ENCODE measurements around the gene HAND2.

Gene HAND2

DNA sequence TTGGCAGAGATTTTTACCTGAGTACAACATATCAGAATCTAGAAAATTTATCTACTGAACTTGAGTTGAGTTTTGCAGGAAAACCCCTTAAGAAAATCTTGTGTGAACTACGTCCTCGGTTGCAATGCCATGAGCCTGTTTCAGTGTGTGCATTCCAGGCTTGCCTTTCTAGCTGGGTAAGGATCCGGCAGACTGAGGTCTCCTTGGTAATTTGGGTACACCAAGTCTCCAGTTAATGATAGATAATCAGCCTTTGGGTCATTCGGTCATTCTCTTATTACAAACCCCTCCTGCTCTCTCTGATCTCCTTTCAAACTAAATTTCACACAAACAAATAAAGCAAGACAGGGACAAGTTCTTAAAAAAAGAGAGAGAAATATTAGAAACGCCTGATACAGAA is 5.9 kb upstream of the HAND2 start:
- DNase-seq = no peak

GRCh38 chr4:173535165-173535902 is 5.3 kb upstream of the HAND2 start:
- no peak for DNase-seq

DNA sequence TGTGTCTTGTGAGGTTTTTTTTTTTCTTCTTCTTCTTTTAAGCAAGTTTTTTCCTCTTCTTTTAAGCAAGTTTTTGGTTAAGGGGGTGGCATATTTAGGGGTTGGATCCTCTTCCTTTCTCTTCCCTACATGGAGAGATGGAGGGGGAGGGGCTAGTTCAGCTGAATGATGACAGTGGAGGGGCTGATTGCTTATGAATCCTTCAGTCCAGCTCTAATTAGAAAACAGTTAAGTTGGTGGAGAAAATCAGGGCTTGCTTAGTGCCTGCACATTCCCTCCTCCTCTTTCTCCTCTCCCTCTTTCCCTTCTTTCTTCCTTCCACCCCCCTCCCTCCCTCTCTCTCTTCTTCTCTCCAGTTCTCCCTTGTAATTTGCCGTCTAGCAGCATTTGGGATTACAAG is 4.4 kb upstream of the HAND2 start:
- DNase-seq = no peak

- no peak for DNase-seq
These were observed 2.9 kb upstream of the HAND2 start for GRCh38 chr4:173532725-173533511.

DNA sequence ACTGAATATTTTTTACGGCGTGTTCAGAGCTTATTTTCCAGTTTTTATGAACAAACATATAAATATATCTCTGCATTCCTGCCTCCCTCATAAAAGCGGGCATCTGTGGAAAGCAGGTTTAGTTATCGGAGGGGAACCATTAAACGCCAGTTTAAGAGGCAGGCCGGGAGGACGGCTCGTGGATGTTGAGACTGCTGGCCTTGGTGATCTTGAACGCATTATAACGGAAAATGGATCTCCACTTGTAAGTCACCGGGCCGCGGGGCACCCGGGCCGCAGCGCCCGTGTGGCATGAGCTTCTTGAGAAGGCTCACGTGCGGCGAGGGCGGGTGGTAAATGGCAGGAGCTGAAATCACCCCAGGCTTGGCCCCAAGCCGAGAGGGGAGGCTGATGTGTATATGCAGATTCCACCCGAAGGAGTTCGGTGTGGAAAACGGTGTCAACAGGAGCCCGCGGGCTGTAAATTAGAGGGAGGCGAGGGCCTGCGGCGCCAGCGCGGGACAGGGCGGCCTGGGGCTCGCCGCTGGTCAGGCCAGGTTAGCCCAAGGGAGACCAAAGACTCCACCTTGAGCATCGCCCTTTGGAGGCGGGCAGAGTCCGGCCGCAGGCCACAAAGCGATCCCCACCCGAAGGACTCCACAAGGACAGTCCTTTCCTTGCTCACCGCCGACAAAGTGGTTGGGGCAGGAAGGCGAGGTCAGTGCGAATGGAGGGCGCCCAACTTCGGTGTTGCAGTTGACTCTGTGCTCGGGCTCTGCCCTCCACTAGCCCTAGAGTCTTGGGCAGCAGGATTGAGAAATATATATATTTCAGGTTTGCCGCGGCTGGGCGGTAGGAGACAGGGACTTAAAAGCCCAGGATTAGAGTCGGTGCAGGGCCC is 1.3 kb upstream of the HAND2 start:
- no peak for DNase-seq

GRCh38 chr4:173530326-173531085 is 477 bp upstream of the HAND2 start:
- DNase-seq = no peak

DNA sequence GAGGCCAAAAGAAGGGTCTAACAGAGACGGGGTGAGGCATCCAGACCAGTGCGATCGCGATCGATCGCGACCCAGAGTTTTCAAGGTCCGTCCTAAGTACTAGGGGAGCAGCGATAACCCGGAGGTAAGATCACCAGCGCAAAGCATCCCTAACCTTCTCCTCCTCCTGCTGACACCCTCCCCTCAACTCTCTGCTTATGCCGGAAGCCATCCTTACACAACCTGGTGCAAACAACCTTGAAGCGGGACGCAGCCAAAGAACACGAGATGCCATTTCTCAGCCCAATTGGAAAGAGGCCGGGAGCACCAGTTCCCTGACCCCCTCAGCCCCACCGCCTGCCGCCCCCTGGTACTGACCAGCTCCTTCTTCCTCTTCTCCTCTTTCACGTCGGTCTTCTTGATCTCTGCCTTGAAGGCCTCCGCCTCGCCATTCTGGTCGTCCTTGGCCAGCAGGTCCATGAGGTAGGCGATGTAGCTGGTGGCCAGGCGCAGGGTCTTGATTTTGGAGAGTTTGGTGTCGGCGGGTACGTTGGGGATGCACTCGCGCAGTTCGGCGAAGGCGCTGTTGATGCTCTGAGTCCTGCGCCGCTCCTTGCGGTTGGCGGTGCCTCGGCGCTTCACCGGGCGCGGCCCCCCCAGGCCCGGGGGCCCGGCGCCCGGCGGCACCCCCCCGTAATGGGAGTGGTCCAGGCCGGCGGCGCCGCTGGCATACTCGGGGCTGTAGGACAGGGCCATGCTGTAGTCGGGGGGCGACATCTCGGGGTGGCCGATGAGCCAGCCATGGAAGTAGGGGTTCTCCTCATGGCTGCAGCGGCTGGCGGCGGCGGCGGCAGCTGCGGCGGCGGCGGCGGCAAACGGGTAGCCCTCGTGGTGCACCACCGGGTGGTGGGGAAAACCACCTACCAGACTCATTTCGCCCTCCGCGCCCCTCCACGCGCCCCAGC is 1.4 kb downstream of the HAND2 start:
- peak; percentile 43 for DNase-seq

DNA sequence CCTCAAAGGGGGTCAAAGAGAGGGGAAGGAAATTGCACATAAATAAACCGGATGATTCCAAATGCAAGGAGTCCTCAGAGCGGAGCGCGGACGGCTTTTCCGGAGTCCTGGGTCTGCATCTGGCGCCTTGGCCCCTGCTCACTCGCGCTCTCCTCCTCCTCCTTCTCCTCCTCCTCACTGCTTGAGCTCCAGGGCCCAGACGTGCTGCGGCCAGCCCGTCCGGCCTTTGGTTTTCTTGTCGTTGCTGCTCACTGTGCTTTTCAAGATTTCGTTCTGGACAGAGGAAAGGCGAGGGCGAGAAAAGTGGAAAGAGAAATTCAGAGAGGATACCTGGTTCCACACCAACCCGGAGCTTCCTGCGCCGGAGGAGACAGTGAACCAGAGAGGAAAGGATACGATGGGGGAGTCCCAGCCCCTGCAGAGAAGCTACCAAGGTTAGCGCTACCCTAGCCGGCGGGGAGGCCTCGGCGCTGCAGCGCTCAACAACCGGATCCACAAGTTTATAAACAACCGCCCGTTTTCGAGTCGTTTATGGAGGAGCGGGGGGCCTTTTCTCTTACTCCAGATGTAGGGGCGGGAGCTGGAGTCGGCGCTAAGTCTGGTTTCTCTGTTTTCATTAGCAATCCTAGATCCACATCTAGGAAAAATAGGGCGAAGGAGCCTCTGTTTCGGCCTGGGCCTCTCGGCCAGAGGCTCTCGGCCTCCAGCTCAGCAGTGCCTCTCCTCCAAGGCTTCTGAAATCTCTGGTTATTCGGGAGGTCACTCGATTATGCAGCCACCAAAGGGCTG is 2.7 kb downstream of the HAND2 start:
- peak; percentile 49 for DNase-seq

DNA sequence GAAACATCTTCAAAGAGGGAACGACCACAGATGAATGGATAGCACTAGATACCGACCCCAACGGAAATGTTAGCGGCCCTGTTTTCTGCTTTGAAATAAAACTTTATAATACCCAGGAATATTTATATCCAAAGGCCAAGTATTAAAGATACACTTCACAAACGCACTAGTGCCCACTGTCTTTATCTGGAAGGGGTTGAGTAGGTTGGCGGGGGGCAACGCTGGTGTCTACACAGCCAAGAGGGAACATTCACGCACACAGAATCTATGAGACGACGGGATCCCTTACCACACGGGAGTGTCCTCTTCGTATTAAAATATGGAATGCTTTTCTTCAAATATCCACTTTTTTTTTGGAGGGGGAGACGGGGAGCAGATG is 3.3 kb downstream of the HAND2 start:
- no peak for DNase-seq

DNA sequence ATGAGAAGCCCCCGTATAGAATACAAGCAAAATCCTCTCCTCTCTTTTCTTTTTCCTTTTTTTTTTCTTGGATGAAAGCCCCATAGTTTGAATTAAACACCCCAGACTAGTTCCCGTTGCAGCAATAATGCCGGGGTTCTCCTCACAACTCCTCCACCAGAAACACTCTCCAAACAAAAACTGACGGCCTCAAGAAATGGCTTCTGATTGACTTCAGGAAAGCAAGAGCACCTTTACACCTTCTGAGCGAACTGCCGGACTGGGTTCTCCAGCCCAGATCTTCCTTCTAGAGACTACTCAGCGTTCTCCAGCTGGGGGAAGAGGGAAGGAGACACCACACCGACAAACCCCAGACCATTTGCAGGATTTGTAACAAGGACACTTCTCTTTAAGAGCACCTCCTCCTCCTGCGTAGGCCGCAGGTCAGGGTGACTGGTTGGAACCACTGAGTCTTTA is 4.0 kb downstream of the HAND2 start:
- DNase-seq = no peak

GRCh38 chr4:173525118-173526011 is 4.7 kb downstream of the HAND2 start:
- no peak for DNase-seq

DNA sequence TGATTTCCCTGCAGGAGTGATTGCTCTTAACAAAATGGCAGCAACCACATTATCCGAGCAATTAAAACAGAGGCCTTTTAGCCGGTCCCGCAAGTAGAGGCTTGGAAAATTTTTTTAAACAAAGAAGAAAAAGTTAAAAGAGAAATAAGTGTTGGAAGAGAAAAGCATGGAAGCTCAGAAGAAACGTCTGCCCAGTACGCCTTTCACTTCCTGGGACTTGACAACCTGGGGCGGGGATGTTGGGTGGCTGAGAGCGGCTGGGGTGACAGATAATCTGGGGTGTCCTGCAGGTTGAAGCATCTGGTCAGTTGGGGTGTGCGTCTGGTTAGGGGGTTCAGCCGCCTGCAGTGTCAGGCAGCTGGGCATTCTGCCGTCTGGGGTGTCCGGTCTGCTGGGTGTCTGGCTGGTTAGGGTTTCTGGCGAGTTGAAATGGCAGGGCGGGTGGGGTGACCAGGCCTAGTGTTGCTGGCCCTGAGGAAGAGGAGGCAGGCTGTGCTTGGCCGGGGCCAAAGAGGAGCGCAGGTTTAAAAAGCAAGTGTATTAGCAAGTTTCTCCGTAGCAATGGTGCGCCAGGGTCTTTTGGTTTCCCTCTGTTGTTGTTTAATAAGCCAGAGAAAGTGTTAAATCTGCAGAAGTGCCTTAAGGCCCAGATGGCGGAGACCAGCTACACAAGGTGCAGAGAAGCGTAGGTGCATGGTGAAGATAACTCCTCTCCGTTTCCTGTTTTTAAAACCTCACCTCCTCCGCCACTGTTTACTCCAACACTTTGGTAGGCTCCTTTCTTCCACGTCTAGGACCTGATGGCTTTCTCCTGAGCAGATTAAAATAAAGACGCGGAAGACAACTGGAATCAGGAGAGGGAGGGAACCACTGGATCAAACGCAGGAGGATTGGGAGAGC is 5.6 kb downstream of the HAND2 start:
- DNase-seq = no peak

- DNase-seq = no peak
These were observed 7.1 kb downstream of the HAND2 start for GRCh38 chr4:173522951-173523395.

- peak; percentile 92 for DNase-seq
These were observed 7.7 kb downstream of the HAND2 start for GRCh38 chr4:173522160-173522950.

GRCh38 chr4:173521467-173522159 is 8.4 kb downstream of the HAND2 start:
- DNase-seq = no peak

GRCh38 chr4:173520921-173521466 is 9.0 kb downstream of the HAND2 start:
- DNase-seq = no peak
